GM12873 (cell line): ENCODE measurements around the gene BRSK2.

Source experiments
- TF ChIP-seq, protein P1 (sequence below): IDR thresholded peaks from 2 replicates; pipeline ENCODE4 v1.5.1; 2012; ENCODE audit warnings: low read depth, mild to moderate bottlenecking, moderate library complexity, low read length, control low read depth; ENCODE audit not compliant: insufficient read depth; ENCODE audit errors: missing control alignments

BRSK2 gene

DNA sequence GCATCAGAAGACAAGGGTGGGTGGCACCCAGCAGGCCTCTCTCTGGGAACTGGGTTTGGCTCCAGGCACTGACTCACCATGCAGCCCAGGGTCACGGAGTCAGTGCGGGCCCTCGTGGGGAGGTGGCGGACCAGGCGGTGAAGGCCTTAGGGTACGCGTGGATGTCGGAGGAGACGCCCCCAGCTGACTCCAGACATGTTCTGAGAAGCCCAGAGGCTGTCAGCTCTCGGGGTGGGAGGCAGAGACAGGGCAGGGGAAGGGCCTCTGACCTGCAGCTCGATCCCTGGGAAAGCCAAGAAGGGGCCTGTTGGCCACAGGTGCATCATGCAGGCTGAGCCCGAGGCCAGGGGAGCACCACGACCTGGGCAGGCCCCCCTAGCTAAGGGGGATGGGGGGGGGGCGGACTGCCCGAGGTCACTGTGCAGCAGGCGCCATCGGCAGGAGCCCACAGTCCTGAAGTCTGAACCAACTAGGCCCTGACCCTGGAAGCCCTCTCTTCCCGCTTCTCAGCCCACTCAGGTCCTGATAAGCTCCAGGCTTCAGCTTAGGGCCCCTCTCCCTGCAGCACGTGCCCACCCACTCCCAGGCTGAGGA is 78.8 kb downstream of the BRSK2 start:
- TF ChIP-seq, protein P1, sequence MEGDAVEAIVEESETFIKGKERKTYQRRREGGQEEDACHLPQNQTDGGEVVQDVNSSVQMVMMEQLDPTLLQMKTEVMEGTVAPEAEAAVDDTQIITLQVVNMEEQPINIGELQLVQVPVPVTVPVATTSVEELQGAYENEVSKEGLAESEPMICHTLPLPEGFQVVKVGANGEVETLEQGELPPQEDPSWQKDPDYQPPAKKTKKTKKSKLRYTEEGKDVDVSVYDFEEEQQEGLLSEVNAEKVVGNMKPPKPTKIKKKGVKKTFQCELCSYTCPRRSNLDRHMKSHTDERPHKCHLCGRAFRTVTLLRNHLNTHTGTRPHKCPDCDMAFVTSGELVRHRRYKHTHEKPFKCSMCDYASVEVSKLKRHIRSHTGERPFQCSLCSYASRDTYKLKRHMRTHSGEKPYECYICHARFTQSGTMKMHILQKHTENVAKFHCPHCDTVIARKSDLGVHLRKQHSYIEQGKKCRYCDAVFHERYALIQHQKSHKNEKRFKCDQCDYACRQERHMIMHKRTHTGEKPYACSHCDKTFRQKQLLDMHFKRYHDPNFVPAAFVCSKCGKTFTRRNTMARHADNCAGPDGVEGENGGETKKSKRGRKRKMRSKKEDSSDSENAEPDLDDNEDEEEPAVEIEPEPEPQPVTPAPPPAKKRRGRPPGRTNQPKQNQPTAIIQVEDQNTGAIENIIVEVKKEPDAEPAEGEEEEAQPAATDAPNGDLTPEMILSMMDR: no peak

DNA sequence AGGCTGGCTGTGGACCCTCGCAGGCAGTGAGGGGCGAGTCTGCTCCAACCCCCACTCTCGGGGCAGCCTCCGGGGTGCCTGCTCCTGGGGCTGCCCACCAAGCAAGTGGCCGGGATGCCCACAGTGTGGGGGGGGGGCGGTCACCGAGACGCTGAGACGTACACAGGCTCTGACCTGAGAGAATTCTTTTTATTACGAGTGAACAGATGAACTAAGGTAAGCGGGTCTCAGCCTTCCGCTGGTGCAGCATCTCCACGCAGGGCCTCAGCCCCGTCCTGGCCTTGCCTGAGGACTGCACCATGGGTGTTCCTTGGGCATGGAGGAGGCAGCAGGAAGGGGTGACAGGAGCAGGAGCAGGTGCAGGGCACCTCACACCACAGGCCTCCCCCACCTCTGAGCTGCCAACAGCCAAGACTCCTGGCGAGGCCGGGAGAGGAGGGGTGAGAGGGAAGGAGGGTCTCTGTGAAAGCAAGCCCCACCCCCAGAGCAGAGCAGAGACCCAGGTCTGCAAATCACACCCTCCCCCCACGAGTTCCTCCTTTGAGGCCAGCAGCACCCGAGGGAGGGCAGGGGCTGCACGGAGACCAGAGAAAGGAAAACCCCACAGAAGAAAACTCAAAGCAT is 79.7 kb downstream of the BRSK2 start:
- TF ChIP-seq, protein P1: no peak

DNA sequence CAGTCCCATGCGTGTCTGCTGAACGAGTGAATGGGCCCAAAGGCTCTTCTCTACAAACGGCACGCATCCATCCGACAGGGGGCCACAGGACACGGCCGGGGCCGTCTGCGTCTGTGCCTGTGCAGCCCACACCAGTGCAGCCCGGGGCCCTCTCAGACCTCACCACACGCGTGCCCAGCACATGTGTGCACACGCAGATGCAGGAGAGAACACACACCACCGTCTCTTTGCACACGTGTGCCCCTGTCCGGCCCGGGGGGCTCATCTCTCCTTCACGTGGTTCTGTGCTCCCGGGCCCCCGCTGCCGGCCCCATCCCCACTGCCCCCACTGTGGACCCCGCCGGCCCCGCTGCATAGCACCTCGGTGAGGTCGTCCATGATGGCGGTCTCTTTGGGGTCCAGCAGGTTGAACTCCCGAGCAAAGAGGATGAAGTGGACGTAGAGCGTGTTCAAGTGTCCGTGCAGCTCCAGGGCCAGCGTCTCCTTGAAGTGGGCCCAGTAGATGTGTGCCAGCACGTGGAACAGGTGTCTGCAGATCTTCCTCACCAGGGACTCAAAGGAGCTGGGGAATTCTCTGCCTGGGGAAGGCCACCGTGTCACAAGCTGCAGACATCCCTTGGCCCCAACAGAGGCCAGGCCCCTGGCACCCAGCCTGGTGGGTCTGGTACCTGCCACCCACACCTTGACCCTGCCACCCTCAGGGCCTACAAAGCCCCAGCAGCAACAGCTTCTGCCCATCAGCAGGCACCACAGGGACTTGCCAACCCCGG is 80.4 kb downstream of the BRSK2 start:
- TF ChIP-seq, protein P1: no peak

DNA sequence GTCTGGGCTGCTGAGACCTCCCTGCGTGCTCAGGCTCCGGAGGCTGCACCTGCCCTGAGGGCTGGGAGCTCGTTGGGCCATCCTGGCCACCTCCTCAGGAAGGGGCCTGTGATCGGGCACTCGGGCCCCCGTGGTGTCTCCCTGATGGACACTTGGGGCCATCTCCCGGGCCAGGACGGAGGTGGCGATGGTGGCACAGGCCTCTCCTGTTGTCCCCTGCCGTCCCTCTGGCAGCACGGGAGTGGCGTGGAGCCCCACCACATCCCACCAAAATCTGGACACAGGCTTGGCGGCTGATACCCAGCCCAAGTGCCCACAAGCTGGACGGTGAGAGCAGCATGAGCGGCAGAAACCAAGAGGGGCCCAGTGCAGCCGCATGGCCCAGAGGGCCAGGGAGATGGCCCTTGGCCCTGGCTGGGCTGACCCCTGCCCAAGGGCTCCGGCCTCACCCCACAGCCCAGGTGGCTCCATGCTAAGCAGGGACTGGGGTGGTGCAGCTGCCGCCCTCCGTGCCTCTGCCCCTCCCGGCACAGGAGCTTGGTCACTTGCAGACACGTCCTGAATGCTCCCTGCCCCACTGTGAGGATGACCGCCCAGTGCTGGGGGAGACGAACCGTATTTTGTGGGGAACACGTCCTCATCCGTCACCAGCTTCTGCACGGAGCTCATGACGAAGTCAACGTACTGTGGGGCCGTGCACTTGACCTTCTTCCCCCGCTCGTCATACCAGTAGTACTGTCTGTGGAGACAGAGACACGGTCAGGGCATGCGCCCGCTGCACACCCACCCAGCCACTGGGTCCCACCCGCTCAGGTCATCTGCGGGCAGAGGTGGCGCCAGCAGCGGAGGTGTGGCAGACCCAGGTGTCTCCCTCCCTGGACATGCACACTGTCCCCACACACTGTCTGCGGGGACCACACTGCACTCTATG is 81.2 kb downstream of the BRSK2 start:
- TF ChIP-seq, protein P1: no peak

DNA sequence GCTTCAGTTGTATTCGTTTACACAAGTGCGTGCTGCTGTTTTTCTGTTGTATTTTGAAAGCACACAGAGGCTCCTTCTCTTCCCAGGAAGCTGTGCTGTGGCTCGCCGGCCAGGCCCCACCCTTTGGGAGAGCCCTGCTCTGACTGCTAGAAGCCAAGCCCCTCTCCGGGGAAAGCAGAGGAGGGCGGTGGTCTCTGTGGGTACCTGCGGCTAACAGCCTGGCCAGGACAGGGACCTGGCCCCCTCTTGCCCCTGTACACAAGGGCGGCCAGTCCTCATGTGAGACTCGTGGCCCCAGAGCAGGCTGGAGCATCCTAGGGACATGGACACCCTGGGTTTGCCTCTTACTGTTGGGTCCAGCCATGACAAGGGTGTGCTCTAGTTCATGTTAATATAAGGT is 82.0 kb downstream of the BRSK2 start:
- TF ChIP-seq, protein P1: no peak

DNA sequence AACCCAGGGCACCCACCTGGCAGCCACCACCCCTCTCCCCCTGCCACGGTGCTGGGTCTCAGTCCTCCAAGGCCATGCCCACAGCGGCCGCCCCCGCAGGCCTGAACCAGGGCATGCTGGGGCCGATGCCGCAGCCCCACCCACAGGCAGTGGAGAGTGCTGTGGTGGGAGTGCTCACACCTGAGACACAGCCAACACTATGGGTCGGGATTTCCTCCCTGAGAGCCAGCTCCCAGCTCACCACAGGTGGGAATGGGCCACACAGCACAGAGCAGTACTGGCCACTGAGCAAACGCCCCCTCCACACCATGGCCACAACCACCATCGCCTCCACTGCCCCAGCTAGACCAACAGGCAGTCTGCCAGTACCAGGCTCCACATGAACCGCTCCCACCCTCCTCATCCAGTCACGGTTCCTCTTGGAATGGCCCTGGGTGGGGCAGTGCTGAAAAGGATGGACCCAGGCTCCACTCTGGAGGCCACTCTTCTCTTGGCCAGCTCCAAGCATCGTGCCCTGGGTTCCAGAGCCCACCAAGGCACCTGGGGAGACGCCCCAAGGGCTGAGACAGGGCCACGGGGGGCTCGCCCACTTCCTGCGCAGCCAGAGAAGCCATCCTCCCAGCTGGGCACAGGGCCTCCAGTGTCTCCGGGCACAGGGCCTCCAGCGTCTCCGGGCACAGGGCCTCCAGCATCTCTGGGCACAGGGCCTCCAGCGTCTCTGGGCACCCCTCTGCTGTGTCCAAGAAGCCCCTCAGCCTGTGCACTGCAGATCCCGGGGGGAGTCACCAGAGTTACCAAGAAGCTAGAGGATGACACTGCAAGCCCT is 82.7 kb downstream of the BRSK2 start:
- TF ChIP-seq, protein P1: no peak
